ENCODE results near the gene OR51T1. TPM values are rescaled to one million over a fixed set of nuclear protein-coding genes. Genes with fewer than 3 reads are reported as not detected.

OR51T1 gene
- total RNA-seq = not detected in 2 replicates

GRCh38 chr11:4881860-4882500 lies at the start of gene OR51T1:
Gene OR51T1 (plus strand): TSS chr11:4881900. CDS start chr11:4881900, 0 bp downstream.

GRCh38 chr11:4848908-4849532 lies 32.7 kb upstream of the OR51T1 start, which contains the start of gene OR51S1:
Gene OR51S1 (minus strand): TSS chr11:4849208. CDS start chr11:4849208, 0 bp downstream.

GRCh38 chr11:4903484-4903883 lies 21.8 kb downstream of the OR51T1 start, which contains the start of gene OR51A7:
Gene OR51A7 (plus strand): TSS chr11:4903783. CDS start chr11:4907370, 3,587 bp downstream.

GRCh38 chr11:4919250-4919649 lies 37.5 kb downstream of the OR51T1 start, which contains the start of gene OR51G2:
Gene OR51G2 (minus strand): TSS chr11:4919350. CDS start chr11:4915663, 3,687 bp downstream.

GRCh38 chr11:4924239-4924638 lies 42.5 kb downstream of the OR51T1 start, which contains the start of gene OR51G1:
Gene OR51G1 (minus strand): TSS chr11:4924339. CDS start chr11:4924339, 0 bp downstream.

Other genes with a start within 250 kb of the OR51T1 start
- gene OR51D1, start 244.4 kb upstream of the OR51T1 start, total RNA-seq = not detected in 2 replicates
- gene OR51E1, start 237.9 kb upstream of the OR51T1 start, total RNA-seq = not detected in 2 replicates
- gene OR51E2, start 184.0 kb upstream of the OR51T1 start, total RNA-seq = not detected in 2 replicates
- not detected in 2 replicates for gene MMP26, start 177.1 kb upstream of the OR51T1 start, total RNA-seq
- not detected in 2 replicates for gene OR51F1, start 112.0 kb upstream of the OR51T1 start, total RNA-seq
- not detected in 2 replicates for gene OR52R1, start 77.5 kb upstream of the OR51T1 start, total RNA-seq
- gene OR51F2, start 60.6 kb upstream of the OR51T1 start, total RNA-seq = not detected in 2 replicates
- gene OR51S1, start 32.7 kb upstream of the OR51T1 start, total RNA-seq = not detected in 2 replicates
- gene OR51A7, start 21.9 kb downstream of the OR51T1 start, total RNA-seq = 0.15 TPM in 1 of 2 replicates, not detected in the other
- not detected in 2 replicates for gene OR51G2, start 37.5 kb downstream of the OR51T1 start, total RNA-seq
- gene OR51G1, start 42.4 kb downstream of the OR51T1 start, total RNA-seq = not detected in 2 replicates
- gene OR51A4, start 65.7 kb downstream of the OR51T1 start, total RNA-seq = not detected in 2 replicates
- not detected in 2 replicates for gene OR51A2, start 73.8 kb downstream of the OR51T1 start, total RNA-seq
- not detected in 2 replicates for gene OR51L1, start 113.0 kb downstream of the OR51T1 start, total RNA-seq
- not detected in 2 replicates for gene OR52J3, start 164.6 kb downstream of the OR51T1 start, total RNA-seq
- not detected in 2 replicates for gene OR52E2, start 177.7 kb downstream of the OR51T1 start, total RNA-seq
- not detected in 2 replicates for gene OR52E1, start 187.7 kb downstream of the OR51T1 start, total RNA-seq